Heart left ventricle (tissue), 16 donors: Measurements from ENCODE around the gene RGMA. TPM values are rescaled to one million over a fixed set of nuclear protein-coding genes. Genes with fewer than 3 reads are reported as not detected.

Experiments used
- ATAC-seq, 4 donors: fragments of 200-7000 bp; cut with Tn5 transposase; one replicate each; pipeline ENCODE4 v1.9.1; 2020 to 2022; ENCODE audit warnings: moderate library complexity in 4 of 4, mild to moderate bottlenecking in 3 of 4, moderate number of reproducible peaks in 1 of 4
- DNase-seq, 5 donors: peaks; one replicate each; pipeline ENCODE4 v3.0.0-alpha.2; 2020
- H3K27ac ChIP-seq, 12 donors: fragments of 200-600 bp; sonication (generic) in 4 of 12; one replicate each; pipeline versions ENCODE4 v1.5.0 to v1.8.0; 2016 to 2022; ENCODE audit warnings: mild to moderate bottlenecking in 2 of 12
- H3K27me3 ChIP-seq, 9 donors: fragments of 200-600 bp; sonication (generic) in 2 of 9; one replicate each; pipeline versions ENCODE4 v1.5.1 to v1.8.0; 2016 to 2022; ENCODE audit warnings: mild to moderate bottlenecking in 3 of 9
- H3K36me3 ChIP-seq, 9 donors: fragments of 200-600 bp; sonication (generic) in 2 of 9; one replicate each; pipeline versions ENCODE4 v1.5.0 to v1.8.0; 2018 to 2022; ENCODE audit warnings: mild to moderate bottlenecking in 2 of 9
- H3K4me1 ChIP-seq, 12 donors: fragments of 200-600 bp; sonication (generic) in 4 of 12; one replicate each; pipeline versions ENCODE4 v1.5.0 to v1.8.0; 2016 to 2022; ENCODE audit warnings: mild to moderate bottlenecking in 3 of 12
- H3K4me3 ChIP-seq, 12 donors: fragments of 200-600 bp; sonication (generic) in 4 of 12; one replicate each; pipeline versions ENCODE4 v1.5.0 to v1.8.0; 2017 to 2022; ENCODE audit warnings: mild to moderate bottlenecking in 9 of 12, moderate library complexity in 4 of 12
- H3K9me3 ChIP-seq, 12 donors: fragments of 200-600 bp; sonication (generic) in 4 of 12; one replicate each; pipeline versions ENCODE4 v1.5.0 to v1.8.0; 2016 to 2022; ENCODE audit warnings: mild to moderate bottlenecking in 1 of 12
- CTCF ChIP-seq, 12 donors: fragments of 200-600 bp; sonication (generic) in 4 of 12; IDR thresholded peaks; one replicate each; pipeline versions ENCODE4 v1.5.0 to v1.8.0; 2018 to 2022; ENCODE audit warnings: antibody characterized with exemption in 12 of 12, mild to moderate bottlenecking in 5 of 12
- POLR2A ChIP-seq, 2 donors: fragments of 450-650 bp; IDR thresholded peaks; one replicate each; pipeline ENCODE4 v1.6.1; 2017; ENCODE audit warnings: antibody characterized with exemption in 2 of 2, mild to moderate bottlenecking in 2 of 2, moderate library complexity in 2 of 2
- WGBS, 4 donors: extraction: QIAGEN DNeasy Blood & Tissue Kit in 2 of 4; methylation state at CpG; one replicate each; pipeline versions ENCODE4 v1.1.5 to v1.1.7; 2013 to 2018; 5-methylcytosine and 5-hydroxymethylcytosine counted together
- intact Hi-C, 10 donors: fragments of 100-400 bp; cut with DNase I; formaldehyde crosslinking; loops; one replicate each; pipeline versions ENCODE4 v1.11.1 to v1.14.2; 2022
- polyA plus RNA-seq, 2 donors: library from polyadenylated mRNA; stranded (reverse); fragments of 200-250 nt; gene quantifications; one replicate each; pipeline ENCODE4 v1.2.3, GENCODE V29; 2013
- total RNA-seq, 9 donors: library from RNA; depleted of rRNA in 2 of 9; stranded (reverse); fragments of >200 nt in 2 of 9; fragmentation: NEBNext Ultra II Directional in 3 of 9; extraction: Animal tissue kit (Norgen Biotek cat#: 25700) in 3 of 9; gene quantifications; one replicate each; pipeline versions ENCODE4 v1.1.0 to v1.2.4, GENCODE V29; 2016 to 2023
- donor health status: ischemic (EF 13 %, LVEDD 7.1; RV severe dilation, severe dysfunction).
- donor health status: healthy with polysubstance abuse.
- donor health status: DM: no; HTN: yes; CAD: no.
- donor health status: DM: no; HTN: no; CAD: no.
- donor health status: ischemic (EF 25% LVEDD 6.9; RV normal size, moderate dysfunction).
- donor health status: ischemic (EF 25% LVEDD 5.7; RV mildly dilated, moderate dysfunction).
- donor health status: healthy.
- donor health status: DM: yes; HTN: yes; CAD: no.
- donor health status: ischemic (EF 35%, LVEDD 5.7; RV mildly dilated, moderate dysfunction).
- donor health status: nonischemic (EF 11% LVEDD 7.7; RV severe dilation, severe dysfunction).
- donor health status: DM: yes; HTN: yes; CAD: no.
- donor health status: PGD.
- donor health status: ischemic (EF 29% LVEDD 5.4; RV normal size, mild dysfunction).
- donor health status: nonischemic (EF 23%, LVEDD 6.1; RV moderate dilation, normal function).

Gene RGMA
- total and polyA plus RNA-seq, 11 donors: 4.7 to 20.8 (median 14.8) TPM

- TF ChIP-seq POLR2A (IDR thresholded peaks at IDR 0.05): no peak
- no peak for TF ChIP-seq CTCF (IDR thresholded peaks at IDR 0.05)
- ATAC-seq (no peak), DNase-seq (peak in 1 of 5 donors; percentile 52)
- Histone ChIP-seq H3K4me1 (peaks cover 0 to 8% (median 0%) of the 10 kb centered on the region in 12 donors), H3K9me3 (peaks cover 0 to 14% (median 0%) of the 10 kb centered on the region in 12 donors), H3K27me3 (no peaks in the 10 kb centered on the region), H3K4me3 (no peak overlapping the region), H3K27ac (peak overlapping the region in 1 of 12 donors; percentile 36), H3K36me3 (peaks cover 0 to 80% (median 30%) of the 10 kb centered on the region in 9 donors)
- intact Hi-C loops: loop anchor here in 1 of 10 donors (10.0 kb wide), 1 partner anchor 936 kb away; no protein-coding TSS in a partner anchor
- 87 to 93% (median 90%) methylated on average over 13 to 14 of the region's 14 CpGs for WGBS, 4 donors
These were observed 40.6 kb downstream of the RGMA start for GRCh38 chr15:93048426-93048721.

- Histone ChIP-seq H3K36me3 (peaks cover 0 to 80% (median 30%) of the 10 kb centered on the region in 9 donors), H3K27ac (peak overlapping the region in 1 of 12 donors; percentile 24), H3K27me3 (no peaks in the 10 kb centered on the region), H3K9me3 (peaks cover 0 to 14% (median 0%) of the 10 kb centered on the region in 12 donors), H3K4me1 (peaks cover 0 to 8% (median 0%) of the 10 kb centered on the region in 12 donors), H3K4me3 (no peak overlapping the region)
- TF ChIP-seq CTCF (IDR thresholded peaks at IDR 0.05) (no peak), POLR2A (IDR thresholded peaks at IDR 0.05) (no peak)
- peak in 1 of 5 donors; percentile 71 for DNase-seq
- ATAC-seq: no peak
- 78 to 87% (median 85%) methylated on average over 14 to 18 of the region's 18 CpGs for WGBS, 4 donors
- intact Hi-C loops: loop anchor here in 1 of 10 donors (10.0 kb wide), 1 partner anchor 937 kb away; no protein-coding TSS in a partner anchor
These were observed 41.2 kb downstream of the RGMA start for GRCh38 chr15:93047621-93048425.

- Histone ChIP-seq H3K27ac (no peak overlapping the region), H3K27me3 (no peaks in the 10 kb centered on the region), H3K36me3 (peaks cover 0 to 73% (median 23%) of the 10 kb centered on the region in 9 donors), H3K4me3 (no peak overlapping the region), H3K4me1 (peaks cover 0 to 8% (median 0%) of the 10 kb centered on the region in 12 donors), H3K9me3 (peaks cover 0 to 14% (median 0%) of the 10 kb centered on the region in 12 donors)
- no peak for TF ChIP-seq POLR2A (IDR thresholded peaks at IDR 0.05)
- TF ChIP-seq CTCF (IDR thresholded peaks at IDR 0.05): no peak
- intact Hi-C loops: loop anchor here in 1 of 10 donors (10.0 kb wide), 1 partner anchor 938 kb away; no protein-coding TSS in a partner anchor
- 64 to 79% (median 75%) methylated on average over 6 to 7 of the region's 7 CpGs for WGBS, 4 donors
- DNase-seq (peak in 1 of 5 donors; percentile 7), ATAC-seq (no peak)
These were observed 42.3 kb downstream of the RGMA start for GRCh38 chr15:93046721-93047120.

GRCh38 chr15:93046120-93046519 is 42.9 kb downstream of the RGMA start:
- 89 to 99% (median 93%) methylated on average over 4 of the region's 4 CpGs for WGBS, 4 donors
- Histone ChIP-seq H3K36me3 (peaks cover 0 to 67% (median 23%) of the 10 kb centered on the region in 9 donors), H3K4me1 (peaks cover 0 to 8% (median 0%) of the 10 kb centered on the region in 12 donors), H3K27me3 (no peaks in the 10 kb centered on the region), H3K27ac (no peak overlapping the region), H3K4me3 (no peak overlapping the region), H3K9me3 (peaks cover 0 to 14% (median 0%) of the 10 kb centered on the region in 12 donors)
- TF ChIP-seq CTCF (IDR thresholded peaks at IDR 0.05) (no peak), POLR2A (IDR thresholded peaks at IDR 0.05) (no peak)
- no peak for ATAC-seq
- intact Hi-C loops: loop anchor here in 1 of 10 donors (10.0 kb wide), 1 partner anchor 939 kb away; no protein-coding TSS in a partner anchor
- DNase-seq: no peak
